Sciatic nerve (tissue), 2 donors: ENCODE measurements around the gene GALNT2. TPM values are rescaled to one million over a fixed set of nuclear protein-coding genes. Genes with fewer than 3 reads are reported as not detected.
A peak's percentile ranks its signal among the peaks of the same experiment; 100 is the strongest.

Experiments
- ATAC-seq: fragments of 200-7000 bp; cut with Tn5 transposase; one replicate; pipeline ENCODE4 v1.9.1; 2020; ENCODE audit warnings: mild to moderate bottlenecking, moderate library complexity
- DNase-seq: peaks from one replicate; pipeline ENCODE4 v3.0.0-alpha.2; 2020; ENCODE audit warnings: low spot score
- intact Hi-C: fragments of 100-400 bp; cut with DNase I; formaldehyde crosslinking; loops from one replicate; pipeline ENCODE4 v1.14.2; 2022
- total RNA-seq: library from RNA; stranded (reverse); fragmentation: NEBNext Ultra II Directional; extraction: Animal tissue kit (Norgen Biotek cat#: 25700); gene quantifications from one replicate; pipeline ENCODE4 v1.2.1, GENCODE V29; 2021
- donor health status: DM: no; HTN: no; CAD: no.
- donor health status: DM: no; HTN: no; CAD: no.

The GALNT2 gene
- total RNA-seq, 1 donor from 2014 or later: 67.3 TPM

GRCh38 chr1:230251644-230252191 is 184.7 kb downstream of the GALNT2 start:
- ATAC-seq (no peak), DNase-seq (no peak)
- intact Hi-C loops: no loop called here

GRCh38 chr1:230253150-230253549 is 186.1 kb downstream of the GALNT2 start:
- DNase-seq: no peak
- intact Hi-C loops: no loop called here
- ATAC-seq: no peak

- intact Hi-C loops: no loop called here
- ATAC-seq (no peak), DNase-seq (no peak)
These were observed 187.2 kb downstream of the GALNT2 start for GRCh38 chr1:230254265-230254664.

- intact Hi-C loops: no loop called here
- ATAC-seq: no peak
These were observed 188.1 kb downstream of the GALNT2 start for GRCh38 chr1:230255116-230255515.

GRCh38 chr1:230255991-230256390 is 189.0 kb downstream of the GALNT2 start:
- ATAC-seq (no peak), DNase-seq (no peak)
- intact Hi-C loops: no loop called here

More at GRCh38 chr1:230255116-230255515, 188.1 kb downstream of the GALNT2 start:
- no peak for DNase-seq

- intact Hi-C loops: no loop called here
- no peak for ATAC-seq
These were observed 189.9 kb downstream of the GALNT2 start for GRCh38 chr1:230256896-230257295.

GRCh38 chr1:230259621-230260020 is 192.6 kb downstream of the GALNT2 start:
- ATAC-seq (no peak), DNase-seq (no peak)
- intact Hi-C loops: no loop called here

More at GRCh38 chr1:230256896-230257295, 189.9 kb downstream of the GALNT2 start:
- DNase-seq: no peak

GRCh38 chr1:230260831-230261230 is 193.8 kb downstream of the GALNT2 start:
- DNase-seq (no peak), ATAC-seq (no peak)
- intact Hi-C loops: no loop called here

GRCh38 chr1:230261928-230262650 is 195.1 kb downstream of the GALNT2 start:
- no peak for DNase-seq
- ATAC-seq: no peak
- intact Hi-C loops: no loop called here

GRCh38 chr1:230262867-230263567 is 196.0 kb downstream of the GALNT2 start:
- ATAC-seq: no peak
- no peak for DNase-seq
- intact Hi-C loops: no loop called here

GRCh38 chr1:230263568-230264195 is 196.6 kb downstream of the GALNT2 start:
- no peak for ATAC-seq
- intact Hi-C loops: no loop called here
- no peak for DNase-seq

GRCh38 chr1:230264342-230264741 is 197.3 kb downstream of the GALNT2 start:
- DNase-seq (no peak), ATAC-seq (no peak)
- intact Hi-C loops: no loop called here

GRCh38 chr1:230265200-230266115 is 198.4 kb downstream of the GALNT2 start:
- no peak for ATAC-seq
- DNase-seq: peak; percentile 43
- intact Hi-C loops: no loop called here

GRCh38 chr1:230266456-230266855 is 199.4 kb downstream of the GALNT2 start:
- ATAC-seq (no peak), DNase-seq (no peak)
- intact Hi-C loops: no loop called here

- peak; percentile 21 for DNase-seq
- ATAC-seq: no peak
- intact Hi-C loops: no loop called here
These were observed 200.5 kb downstream of the GALNT2 start for GRCh38 chr1:230267338-230268065.

GRCh38 chr1:230268371-230269170 is 201.5 kb downstream of the GALNT2 start:
- ATAC-seq: peak; percentile 82
- peak; percentile 56 for DNase-seq
- intact Hi-C loops: no loop called here

- ATAC-seq (no peak), DNase-seq (no peak)
- intact Hi-C loops: no loop called here
These were observed 203.1 kb downstream of the GALNT2 start for GRCh38 chr1:230270185-230270558.
